Stimulated activated CD4-positive, alpha-beta T cell treated with anti-CD3 and anti-CD28 coated beads, Interleukin-4, amount 100 ng/mL, for 24 hours (primary cell): ENCODE measurements around the gene WDR11.

Source experiments
- DNase-seq: peaks from one replicate; pipeline ENCODE4 v3.0.0-alpha.2; 2020

The WDR11 gene

DNA sequence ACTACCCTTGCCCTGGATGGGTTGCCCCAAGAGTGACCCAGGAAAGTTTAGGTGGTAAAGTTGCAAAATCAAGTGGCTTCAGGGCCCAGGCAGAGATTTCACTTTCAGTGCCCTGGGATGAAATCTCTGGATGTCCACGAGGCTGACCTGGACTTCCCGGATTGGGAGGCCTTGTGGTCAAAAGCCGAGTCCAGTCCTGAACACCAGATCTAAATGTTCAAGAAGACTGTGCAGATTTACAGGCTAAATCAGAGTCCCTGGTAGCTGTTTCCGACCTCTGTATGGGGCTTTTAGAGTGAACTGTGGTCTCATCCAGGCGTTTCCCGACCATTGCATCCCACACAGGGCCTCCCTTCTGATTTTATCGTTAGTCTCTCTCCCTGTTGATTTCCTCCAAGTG, 95.3 kb downstream of the WDR11 start:
- DNase-seq = no peak

DNA sequence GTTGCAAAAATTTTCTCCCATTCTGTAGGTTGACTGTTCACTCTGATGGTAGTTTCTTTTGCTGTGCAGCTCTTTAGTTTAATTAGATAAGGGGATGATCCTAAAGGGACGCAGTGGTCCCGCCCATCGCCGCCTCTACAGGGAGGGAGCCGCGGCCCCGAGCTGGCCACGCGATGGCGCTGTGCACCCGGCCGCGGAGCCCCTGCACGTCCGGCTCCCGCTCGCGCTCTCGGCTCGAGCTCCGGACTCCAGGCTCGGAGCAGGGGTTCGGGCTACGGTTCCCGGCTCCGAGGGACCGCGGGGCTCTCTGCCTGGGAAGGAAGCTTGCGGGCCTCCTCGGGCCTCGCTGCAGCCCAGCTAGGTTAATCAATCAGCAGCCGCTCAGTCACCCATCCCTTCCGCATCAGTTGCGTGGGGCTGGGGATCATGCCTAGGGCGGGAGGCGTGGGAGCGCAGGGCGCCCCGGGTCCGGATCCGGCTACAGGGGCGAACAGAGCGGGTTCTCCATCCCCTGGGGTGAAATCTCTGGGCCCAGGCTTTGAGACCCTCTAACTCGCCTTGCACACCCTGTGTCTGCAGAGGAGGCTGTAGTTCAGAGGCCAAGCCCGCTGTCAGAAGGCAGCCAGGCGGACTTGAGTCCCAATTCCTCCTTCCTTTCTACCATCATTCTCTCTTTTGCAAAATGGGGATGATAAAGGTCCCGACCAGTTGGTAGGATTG, 97.9 kb downstream of the WDR11 start:
- DNase-seq = peak; percentile 59

DNA sequence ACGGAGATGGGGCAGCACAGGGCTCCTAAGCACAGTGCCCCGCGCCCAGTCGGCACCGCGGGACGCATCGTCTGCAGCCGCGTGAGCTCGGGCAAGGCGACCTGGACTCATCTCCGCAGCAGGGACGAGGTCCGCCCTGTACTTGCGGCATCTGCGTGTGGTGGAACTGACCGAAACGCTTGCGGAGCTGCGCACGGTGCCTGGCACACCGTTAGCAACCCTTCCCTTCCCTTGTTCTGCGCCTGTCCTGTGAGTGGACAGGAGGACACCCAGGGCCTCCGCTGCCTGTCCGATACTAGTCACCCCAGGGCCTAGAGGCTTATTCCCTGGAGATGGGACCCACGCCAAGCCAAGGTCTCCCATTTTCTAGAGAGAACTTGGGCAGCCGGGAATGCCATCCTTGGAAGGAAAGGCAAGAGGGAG, 98.5 kb downstream of the WDR11 start:
- DNase-seq = no peak

DNA sequence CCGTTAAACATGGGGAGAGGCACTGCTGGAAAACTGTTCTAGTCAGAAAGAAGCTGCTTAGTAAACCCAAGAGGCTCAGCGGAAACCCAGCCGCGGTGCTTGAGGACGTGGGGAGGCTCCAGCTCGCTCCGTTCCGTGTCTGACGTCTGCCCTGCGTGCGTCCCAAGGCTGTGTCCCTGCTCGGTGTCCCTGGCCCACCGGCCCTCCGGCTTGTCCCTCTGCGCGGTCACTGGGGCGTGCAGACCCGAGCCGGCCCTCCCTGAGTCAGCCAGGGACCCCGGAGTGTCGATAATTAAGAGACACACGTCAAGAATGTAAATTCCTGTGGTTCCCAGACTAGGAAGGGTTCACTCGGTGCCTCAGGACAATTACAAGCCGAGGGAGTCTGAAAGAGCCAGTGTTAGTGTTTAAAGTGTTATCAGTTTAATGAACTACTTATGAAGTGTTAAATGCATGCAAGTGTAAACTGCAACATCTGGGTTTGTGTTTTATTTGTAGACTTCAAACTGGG, 98.9 kb downstream of the WDR11 start:
- no peak for DNase-seq

DNA sequence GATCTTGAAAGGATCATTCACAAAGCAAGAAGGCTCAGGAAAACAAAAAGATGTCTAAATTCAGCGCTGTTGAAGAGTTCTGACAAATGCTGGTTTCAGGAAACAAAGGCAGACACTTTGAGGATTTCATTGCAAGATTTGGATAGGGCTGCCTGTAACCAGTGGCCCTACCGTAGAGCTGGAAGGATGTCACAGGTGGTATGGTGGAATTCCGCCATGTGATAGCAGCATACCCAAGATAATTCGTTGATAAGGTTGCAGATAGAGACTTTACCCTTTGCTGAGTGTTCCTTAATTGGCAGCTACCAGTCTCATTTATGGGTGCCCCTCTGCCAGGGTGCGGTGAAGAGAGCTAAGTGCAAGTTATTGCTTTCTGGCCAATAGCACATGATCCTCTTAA, 100.1 kb downstream of the WDR11 start:
- no peak for DNase-seq

DNA sequence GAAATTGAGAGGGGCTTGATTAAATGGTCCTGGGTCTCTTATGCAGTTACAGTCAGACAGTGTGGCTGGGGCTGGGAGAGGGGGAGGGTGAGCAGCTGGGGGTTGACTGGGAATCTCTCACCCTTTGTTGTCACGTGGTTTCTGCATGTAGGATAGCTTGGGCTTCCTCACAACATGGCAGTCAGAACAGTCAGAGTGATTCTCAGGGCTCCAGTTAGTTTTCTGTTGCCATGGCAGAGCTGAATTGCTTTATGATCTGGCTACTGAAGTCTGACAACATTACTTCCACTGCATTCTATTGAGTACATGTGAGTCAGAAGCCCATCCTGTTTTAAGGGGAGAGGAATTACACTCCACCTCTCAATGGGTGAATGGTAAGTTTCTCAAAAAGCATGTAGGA, 102.7 kb downstream of the WDR11 start:
- no peak for DNase-seq
